ENCODE data around the gene DZANK1.
"Not testable (repeated sequence)": the region's sequence is repeated elsewhere in the genome, so short reads cannot be mapped to it uniquely, and the experiment has no call there.

DZANK1 gene

GRCh38 chr20:18431206-18431605 lies 35.6 kb downstream of the DZANK1 start:
- DNase-seq = no peak

GRCh38 chr20:18430172-18430826 lies 36.5 kb downstream of the DZANK1 start:
- no peak for DNase-seq

GRCh38 chr20:18428490-18429173 lies 38.2 kb downstream of the DZANK1 start:
- no peak for DNase-seq

- no peak for DNase-seq
These were observed 39.6 kb downstream of the DZANK1 start for GRCh38 chr20:18427214-18427613.

GRCh38 chr20:18421608-18422007 lies 45.2 kb downstream of the DZANK1 start:
- DNase-seq = no peak

- DNase-seq = no peak
These were observed 50.3 kb downstream of the DZANK1 start for GRCh38 chr20:18416486-18416885.

GRCh38 chr20:18414140-18414539 lies 52.7 kb downstream of the DZANK1 start:
- no peak for DNase-seq

GRCh38 chr20:18412221-18412901 lies 54.5 kb downstream of the DZANK1 start:
- DNase-seq = no peak

GRCh38 chr20:18405826-18406225 lies 61.0 kb downstream of the DZANK1 start:
- no peak for DNase-seq

- DNase-seq = no peak
These were observed 62.7 kb downstream of the DZANK1 start for GRCh38 chr20:18404172-18404571.

GRCh38 chr20:18403269-18403668 lies 63.6 kb downstream of the DZANK1 start:
- DNase-seq = no peak

GRCh38 chr20:18401305-18401704 lies 65.5 kb downstream of the DZANK1 start:
- no peak for DNase-seq

GRCh38 chr20:18400460-18400859 lies 66.4 kb downstream of the DZANK1 start:
- DNase-seq = no peak

GRCh38 chr20:18398713-18399112 lies 68.1 kb downstream of the DZANK1 start:
- not testable (repeated sequence) for DNase-seq

- no peak for DNase-seq
These were observed 69.8 kb downstream of the DZANK1 start for GRCh38 chr20:18397030-18397429.

- no peak for DNase-seq
These were observed 71.3 kb downstream of the DZANK1 start for GRCh38 chr20:18395544-18395943.

GRCh38 chr20:18394363-18394762 lies 72.5 kb downstream of the DZANK1 start:
- DNase-seq = no peak

GRCh38 chr20:18391686-18392085 lies 75.1 kb downstream of the DZANK1 start:
- DNase-seq = no peak

- no peak for DNase-seq
These were observed 76.6 kb downstream of the DZANK1 start for GRCh38 chr20:18390201-18390600.

- DNase-seq = no peak
These were observed 78.0 kb downstream of the DZANK1 start for GRCh38 chr20:18388860-18389259.

GRCh38 chr20:18380908-18381529 lies 85.8 kb downstream of the DZANK1 start:
- no peak for DNase-seq

GRCh38 chr20:18377896-18378481 lies 88.8 kb downstream of the DZANK1 start:
- no peak for DNase-seq

GRCh38 chr20:18375551-18375950 lies 91.3 kb downstream of the DZANK1 start:
- DNase-seq = not testable (repeated sequence)

Measured in stimulated activated CD4-positive, alpha-beta T cell treated with anti-CD3 and anti-CD28 coated beads, Interleukin-2, amount 100 ng/mL, for 48 hours (primary cell).